GM23338 (cell line): ENCODE results near the gene ANKIB1. TPM values are rescaled to one million over a fixed set of nuclear protein-coding genes. Genes with fewer than 3 reads are reported as not detected.

Experiments used
- ATAC-seq: fragments of 200-7000 bp; cut with Tn5 transposase; 3 replicates; pipeline ENCODE4 v1.9.1; 2020
- DNase-seq: peaks from one replicate; pipeline ENCODE4 v3.0.0-alpha.2; 2015; ENCODE audit warnings: low spot score
- H2AFZ ChIP-seq: fragments of 200-600 bp; sonication (generic); 2 replicates; pipeline ENCODE4 v1.8.0; 2016; ENCODE audit warnings: antibody characterized with exemption, mild to moderate bottlenecking, moderate library complexity
- H3F3A ChIP-seq: fragments of 200-600 bp; sonication (generic); replicated peaks from 2 replicates; pipeline ENCODE4 v1.8.0; 2017; ENCODE audit warnings: antibody characterized with exemption, mixed run types, low read depth
- H3K27ac ChIP-seq: fragments of 200-600 bp; sonication (generic); 2 replicates; pipeline ENCODE4 v1.6.1; 2016; ENCODE audit warnings: low read depth
- H3K27me3 ChIP-seq: fragments of 200-600 bp; sonication (generic); 2 replicates; pipeline ENCODE4 v1.8.0; 2016; ENCODE audit warnings: mild to moderate bottlenecking, mixed run types, moderate library complexity; ENCODE audit not compliant: insufficient read depth
- H3K36me3 ChIP-seq: fragments of 200-600 bp; sonication (generic); 2 replicates; pipeline ENCODE4 v1.8.0; 2016; ENCODE audit warnings: mild to moderate bottlenecking; ENCODE audit not compliant: insufficient read depth
- H3K4me1 ChIP-seq: fragments of 200-600 bp; sonication (generic); 2 replicates; pipeline ENCODE4 v1.8.0; 2016; ENCODE audit warnings: mild to moderate bottlenecking, moderate library complexity; ENCODE audit not compliant: insufficient read depth
- H3K4me2 ChIP-seq: fragments of 200-600 bp; sonication (generic); 2 replicates; pipeline ENCODE4 v1.7.1; 2017; ENCODE audit warnings: mixed run types
- H3K4me3 ChIP-seq: fragments of 200-600 bp; sonication (generic); 2 replicates; pipeline ENCODE4 v1.6.1; 2016; ENCODE audit warnings: mixed run types
- H3K79me2 ChIP-seq: fragments of 200-600 bp; sonication (generic); replicated peaks from 2 replicates; pipeline ENCODE4 v1.8.0; 2017; ENCODE audit warnings: mild to moderate bottlenecking; ENCODE audit not compliant: insufficient read depth
- H3K9me2 ChIP-seq: fragments of 200-600 bp; sonication (generic); 2 replicates; pipeline ENCODE4 v1.8.0; 2017; ENCODE audit not compliant: insufficient read depth
- H4K20me1 ChIP-seq: fragments of 200-600 bp; sonication (generic); replicated peaks from 2 replicates; pipeline ENCODE4 v1.8.0; 2017; ENCODE audit warnings: mild to moderate bottlenecking; ENCODE audit not compliant: insufficient read depth
- H3K27ac Mint-ChIP-seq: 2 replicates; pipeline ENCODE4 v1.8.0; 2020; ENCODE audit warnings: inconsistent platforms, mild to moderate bottlenecking, moderate library complexity, mixed read lengths
- H3K27me3 Mint-ChIP-seq: 3 replicates; pipeline ENCODE4 v1.8.0; 2022; ENCODE audit warnings: low read depth, mild to moderate bottlenecking, moderate library complexity, mixed read lengths, inconsistent platforms; ENCODE audit not compliant: insufficient read depth, poor library complexity
- H3K36me3 Mint-ChIP-seq: 3 replicates; pipeline ENCODE4 v1.8.0; 2021; ENCODE audit warnings: low read depth, mild to moderate bottlenecking, inconsistent platforms, moderate library complexity, mixed read lengths
- H3K4me1 Mint-ChIP-seq: 3 replicates; pipeline ENCODE4 v1.8.0; 2020; ENCODE audit warnings: mild to moderate bottlenecking, inconsistent platforms, mixed read lengths
- H3K4me3 Mint-ChIP-seq: 3 replicates; pipeline ENCODE4 v1.8.0; 2021; ENCODE audit warnings: moderate library complexity, mild to moderate bottlenecking, inconsistent platforms, mixed read lengths
- H3K9me3 Mint-ChIP-seq: 3 replicates; pipeline ENCODE4 v1.8.0; 2020; ENCODE audit warnings: moderate library complexity, mild to moderate bottlenecking, inconsistent platforms, mixed read lengths
- CREB1 ChIP-seq: fragments of 250-450 bp; sonication (Bioruptor Pico); IDR thresholded peaks from 2 replicates; pipeline ENCODE4 v1.5.0; 2020; ENCODE audit warnings: low read depth, mild to moderate bottlenecking, moderate library complexity
- EZH2 ChIP-seq: fragments of 200-600 bp; sonication (generic); IDR thresholded peaks from one replicate; pipeline ENCODE4 v1.8.0; 2017; ENCODE audit warnings: antibody characterized with exemption, mild to moderate bottlenecking, low read depth; ENCODE audit not compliant: unreplicated experiment
- JUNB ChIP-seq: IDR thresholded peaks from one replicate; pipeline ENCODE4 v1.6.1; 2016; ENCODE audit warnings: antibody characterized with exemption; ENCODE audit not compliant: unreplicated experiment
- NANOG ChIP-seq: IDR thresholded peaks from 2 replicates; pipeline ENCODE4 v1.6.1; 2016; ENCODE audit warnings: antibody characterized with exemption, borderline replicate concordance
- POLR2AphosphoS5 ChIP-seq: IDR thresholded peaks from 2 replicates; pipeline ENCODE4 v1.6.1; 2016; ENCODE audit warnings: antibody characterized with exemption, low read depth
- STAT1 ChIP-seq: IDR thresholded peaks from one replicate; pipeline ENCODE4 v1.6.1; 2016; ENCODE audit warnings: antibody characterized with exemption; ENCODE audit not compliant: unreplicated experiment
- ZNF114 ChIP-seq: fragments of 250-450 bp; sonication (Bioruptor Pico); IDR thresholded peaks from 2 replicates; pipeline ENCODE4 v1.5.0; 2020; ENCODE audit warnings: mild to moderate bottlenecking, moderate library complexity
- ZNF331 ChIP-seq: fragments of 250-450 bp; sonication (Bioruptor Pico); IDR thresholded peaks from 2 replicates; pipeline ENCODE4 v1.5.0; 2020; ENCODE audit warnings: low read depth, mild to moderate bottlenecking, moderate library complexity
- polyA plus RNA-seq: library from polyadenylated mRNA; unstranded; fragments of >200 nt; fragmentation: Nextera tagmentation; extraction: Ambion mirVana; gene quantifications from 2 replicates; pipeline ENCODE4 v1.2.1, GENCODE V29; 2016
- total RNA-seq: library from RNA; depleted of rRNA; stranded (reverse); fragments of >200 nt; shearing (Covaris generic); gene quantifications from 2 replicates; pipeline ENCODE4 v1.2.3, GENCODE V29; 2014
- TF ChIP-seq, protein P1 (sequence below), 2 experiments: fragments of 200-600 bp in 1 of 2; sonication (generic) in 1 of 2; conservative IDR thresholded peaks; 2 replicates each; pipeline versions ENCODE4 v1.5.1 to v1.6.1; 2016 to 2017; ENCODE audit warnings: antibody characterized with exemption in 2 of 2, low read depth in 2 of 2, mild to moderate bottlenecking in 2 of 2, moderate library complexity in 1 of 2
- TF ChIP-seq, protein P2 (sequence below): IDR thresholded peaks from 2 replicates; pipeline ENCODE4 v1.6.1; 2016; ENCODE audit warnings: antibody characterized with exemption
- TF ChIP-seq, protein P3 (sequence below): IDR thresholded peaks from one replicate; pipeline ENCODE4 v1.6.1; 2018; ENCODE audit warnings: antibody characterized with exemption; ENCODE audit not compliant: unreplicated experiment

Gene ANKIB1
- total and polyA plus RNA-seq, 2 experiments from 2014 or later = 19.1 to 40.3 TPM

DNA sequence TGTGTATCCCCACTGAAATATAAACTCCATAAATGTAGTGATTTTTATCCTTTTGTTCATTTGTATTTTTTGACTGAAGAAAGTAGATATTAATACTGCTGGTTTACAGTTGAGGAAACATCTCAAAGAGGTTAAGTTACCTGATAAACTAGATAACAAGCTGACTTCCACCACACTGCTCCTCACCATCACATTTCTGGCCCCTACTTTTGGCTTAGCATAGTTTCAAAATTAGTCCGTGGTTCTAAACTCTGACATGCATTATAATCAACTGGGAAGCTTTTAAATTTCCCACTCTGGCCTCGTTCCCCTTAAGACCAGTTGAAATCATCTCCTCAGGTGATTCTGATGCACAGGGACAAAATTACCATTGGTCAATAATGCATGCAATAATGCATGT lies 43.5 kb downstream of the ANKIB1 start (continued):
- TF ChIP-seq, protein P1, sequence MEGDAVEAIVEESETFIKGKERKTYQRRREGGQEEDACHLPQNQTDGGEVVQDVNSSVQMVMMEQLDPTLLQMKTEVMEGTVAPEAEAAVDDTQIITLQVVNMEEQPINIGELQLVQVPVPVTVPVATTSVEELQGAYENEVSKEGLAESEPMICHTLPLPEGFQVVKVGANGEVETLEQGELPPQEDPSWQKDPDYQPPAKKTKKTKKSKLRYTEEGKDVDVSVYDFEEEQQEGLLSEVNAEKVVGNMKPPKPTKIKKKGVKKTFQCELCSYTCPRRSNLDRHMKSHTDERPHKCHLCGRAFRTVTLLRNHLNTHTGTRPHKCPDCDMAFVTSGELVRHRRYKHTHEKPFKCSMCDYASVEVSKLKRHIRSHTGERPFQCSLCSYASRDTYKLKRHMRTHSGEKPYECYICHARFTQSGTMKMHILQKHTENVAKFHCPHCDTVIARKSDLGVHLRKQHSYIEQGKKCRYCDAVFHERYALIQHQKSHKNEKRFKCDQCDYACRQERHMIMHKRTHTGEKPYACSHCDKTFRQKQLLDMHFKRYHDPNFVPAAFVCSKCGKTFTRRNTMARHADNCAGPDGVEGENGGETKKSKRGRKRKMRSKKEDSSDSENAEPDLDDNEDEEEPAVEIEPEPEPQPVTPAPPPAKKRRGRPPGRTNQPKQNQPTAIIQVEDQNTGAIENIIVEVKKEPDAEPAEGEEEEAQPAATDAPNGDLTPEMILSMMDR (conservative IDR thresholded peaks at IDR 0.05; ENCODE audit: low read depth in 2 of 2) = no peak
- no peak for TF ChIP-seq EZH2
- TF ChIP-seq STAT1 = no peak
- no peak for TF ChIP-seq ZNF331 (CRISPR knock-in tag)
- TF ChIP-seq, protein P2, sequence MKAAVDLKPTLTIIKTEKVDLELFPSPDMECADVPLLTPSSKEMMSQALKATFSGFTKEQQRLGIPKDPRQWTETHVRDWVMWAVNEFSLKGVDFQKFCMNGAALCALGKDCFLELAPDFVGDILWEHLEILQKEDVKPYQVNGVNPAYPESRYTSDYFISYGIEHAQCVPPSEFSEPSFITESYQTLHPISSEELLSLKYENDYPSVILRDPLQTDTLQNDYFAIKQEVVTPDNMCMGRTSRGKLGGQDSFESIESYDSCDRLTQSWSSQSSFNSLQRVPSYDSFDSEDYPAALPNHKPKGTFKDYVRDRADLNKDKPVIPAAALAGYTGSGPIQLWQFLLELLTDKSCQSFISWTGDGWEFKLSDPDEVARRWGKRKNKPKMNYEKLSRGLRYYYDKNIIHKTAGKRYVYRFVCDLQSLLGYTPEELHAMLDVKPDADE = no peak
- no peak for TF ChIP-seq JUNB
- TF ChIP-seq POLR2AphosphoS5 = no peak

DNA sequence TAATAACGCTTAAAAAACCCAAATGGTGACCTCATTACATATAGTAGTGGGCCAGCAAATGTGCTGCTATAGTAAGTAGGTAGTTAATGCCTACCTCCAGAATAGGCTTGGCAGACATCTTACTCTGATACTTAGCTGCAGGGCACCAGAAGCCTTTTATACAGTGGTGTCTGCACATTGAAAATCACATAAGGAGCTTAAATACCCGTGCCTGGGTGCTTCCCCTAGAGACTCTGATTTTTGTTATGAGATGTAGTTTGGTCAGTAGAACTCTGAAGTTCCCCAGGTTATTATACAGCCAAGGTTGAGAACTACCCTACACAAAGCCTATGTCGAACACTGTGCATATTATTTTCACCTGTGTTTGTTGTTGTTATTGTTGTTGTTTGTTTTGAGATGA lies 47.2 kb downstream of the ANKIB1 start:
- peaks cover 2% of the 10 kb centered on the region for H3K27me3 Mint-ChIP-seq
- H3K9me3 Mint-ChIP-seq = no peaks in the 10 kb centered on the region
- Histone ChIP-seq H3K4me3 (no peak overlapping the region), H3K9me2 (no peaks in the 10 kb centered on the region), H3K4me1 (peaks cover 33% of the 10 kb centered on the region), H3K36me3 (no peaks in the 10 kb centered on the region), H3K27ac (no peak overlapping the region), H4K20me1 (peaks cover 9% of the 10 kb centered on the region; the same call in 1 of the 2 replicates), H3K79me2 (peaks cover 63% of the 10 kb centered on the region), H3F3A (no peaks in the 10 kb centered on the region), H2AFZ (no peak overlapping the region), H3K4me2 (no peak overlapping the region), H3K27me3 (no peaks in the 10 kb centered on the region)
- no peaks in the 10 kb centered on the region; the same call in 2 of the 3 replicates for H3K36me3 Mint-ChIP-seq
- H3K4me3 Mint-ChIP-seq = no peak overlapping the region
- H3K4me1 Mint-ChIP-seq = peaks cover 26% of the 10 kb centered on the region
- DNase-seq (no peak), ATAC-seq (peak; percentile 41)
- TF ChIP-seq ZNF331 (CRISPR knock-in tag) (no peak), CREB1 (CRISPR knock-in tag) (no peak)
- H3K27ac Mint-ChIP-seq = 0 out of 2 replicates have a peak overlapping the region, but pooled peaks have one; percentile 19

DNA sequence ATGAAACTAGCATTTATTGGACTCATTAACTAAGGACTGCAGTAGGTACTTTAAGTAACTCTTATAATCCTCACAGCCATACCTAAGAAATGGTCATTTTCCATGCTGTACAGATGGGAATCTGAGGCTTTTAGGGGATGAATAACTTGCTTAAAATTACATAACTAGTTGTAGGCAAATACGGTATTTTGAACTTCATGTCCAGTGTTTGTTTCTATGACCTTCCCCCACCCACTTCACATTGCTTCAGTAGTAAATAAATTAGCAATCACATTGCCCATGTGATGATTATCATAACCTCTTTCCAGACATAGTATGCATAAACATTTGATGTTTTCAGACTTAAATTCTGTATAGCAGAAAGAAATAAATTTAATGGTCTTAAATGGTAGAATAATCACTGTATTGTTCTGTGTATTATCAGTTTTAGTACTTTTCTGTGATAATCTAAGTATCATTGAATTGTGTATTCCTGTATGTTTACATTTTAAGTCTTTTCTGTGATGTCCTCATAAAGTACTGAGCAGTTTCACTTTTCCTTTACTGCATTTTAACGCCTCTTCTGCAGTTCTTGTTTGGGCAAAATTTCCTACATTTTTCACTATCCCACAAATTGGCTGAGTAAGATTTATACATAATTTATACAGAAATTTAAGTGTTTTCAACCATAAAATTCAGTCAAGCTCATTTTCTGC lies 48.3 kb downstream of the ANKIB1 start:
- no peaks in the 10 kb centered on the region; the same call in 2 of the 3 replicates for H3K36me3 Mint-ChIP-seq
- no peak overlapping the region for H3K4me3 Mint-ChIP-seq
- no peak overlapping the region; the same call in 1 of the 2 replicates for H3K27ac Mint-ChIP-seq
- no peaks in the 10 kb centered on the region for H3K27me3 ChIP-seq
- H3K27ac ChIP-seq = no peak overlapping the region
- H3K4me2 ChIP-seq = peak overlapping the region; percentile 27; the same call in 1 of the 2 replicates
- no peak overlapping the region for H3K4me3 ChIP-seq
- DNase-seq (no peak), ATAC-seq (no peak)
- H4K20me1 ChIP-seq = 0 out of 2 replicates have a peak, but pooled peaks cover 9% of the 10 kb centered on the region
- TF ChIP-seq, protein P2 = no peak
- TF ChIP-seq ZNF114 (CRISPR knock-in tag) = no peak
- TF ChIP-seq JUNB = no peak
- TF ChIP-seq ZNF331 (CRISPR knock-in tag) = no peak
- TF ChIP-seq, protein P1 (conservative IDR thresholded peaks at IDR 0.05; ENCODE audit: low read depth in 2 of 2) = no peak
- TF ChIP-seq POLR2AphosphoS5 = no peak
- no peak for TF ChIP-seq NANOG
- TF ChIP-seq, protein P3, sequence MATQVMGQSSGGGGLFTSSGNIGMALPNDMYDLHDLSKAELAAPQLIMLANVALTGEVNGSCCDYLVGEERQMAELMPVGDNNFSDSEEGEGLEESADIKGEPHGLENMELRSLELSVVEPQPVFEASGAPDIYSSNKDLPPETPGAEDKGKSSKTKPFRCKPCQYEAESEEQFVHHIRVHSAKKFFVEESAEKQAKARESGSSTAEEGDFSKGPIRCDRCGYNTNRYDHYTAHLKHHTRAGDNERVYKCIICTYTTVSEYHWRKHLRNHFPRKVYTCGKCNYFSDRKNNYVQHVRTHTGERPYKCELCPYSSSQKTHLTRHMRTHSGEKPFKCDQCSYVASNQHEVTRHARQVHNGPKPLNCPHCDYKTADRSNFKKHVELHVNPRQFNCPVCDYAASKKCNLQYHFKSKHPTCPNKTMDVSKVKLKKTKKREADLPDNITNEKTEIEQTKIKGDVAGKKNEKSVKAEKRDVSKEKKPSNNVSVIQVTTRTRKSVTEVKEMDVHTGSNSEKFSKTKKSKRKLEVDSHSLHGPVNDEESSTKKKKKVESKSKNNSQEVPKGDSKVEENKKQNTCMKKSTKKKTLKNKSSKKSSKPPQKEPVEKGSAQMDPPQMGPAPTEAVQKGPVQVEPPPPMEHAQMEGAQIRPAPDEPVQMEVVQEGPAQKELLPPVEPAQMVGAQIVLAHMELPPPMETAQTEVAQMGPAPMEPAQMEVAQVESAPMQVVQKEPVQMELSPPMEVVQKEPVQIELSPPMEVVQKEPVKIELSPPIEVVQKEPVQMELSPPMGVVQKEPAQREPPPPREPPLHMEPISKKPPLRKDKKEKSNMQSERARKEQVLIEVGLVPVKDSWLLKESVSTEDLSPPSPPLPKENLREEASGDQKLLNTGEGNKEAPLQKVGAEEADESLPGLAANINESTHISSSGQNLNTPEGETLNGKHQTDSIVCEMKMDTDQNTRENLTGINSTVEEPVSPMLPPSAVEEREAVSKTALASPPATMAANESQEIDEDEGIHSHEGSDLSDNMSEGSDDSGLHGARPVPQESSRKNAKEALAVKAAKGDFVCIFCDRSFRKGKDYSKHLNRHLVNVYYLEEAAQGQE = no peak
- no peaks in the 10 kb centered on the region for H3K36me3 ChIP-seq
- H3K9me3 Mint-ChIP-seq = no peaks in the 10 kb centered on the region
- peaks cover 28% of the 10 kb centered on the region for H3K4me1 Mint-ChIP-seq
- H3K79me2 ChIP-seq = peaks cover 52% of the 10 kb centered on the region
- no peaks in the 10 kb centered on the region for H3K9me2 ChIP-seq
- H3F3A ChIP-seq = no peaks in the 10 kb centered on the region
- H2AFZ ChIP-seq = no peak overlapping the region
- peaks cover 33% of the 10 kb centered on the region for H3K4me1 ChIP-seq
- H3K27me3 Mint-ChIP-seq = peaks cover 2% of the 10 kb centered on the region
